Fibroblast of villous mesenchyme (primary cell): Measurements from ENCODE around the gene BST1. TPM values are rescaled to one million over a fixed set of nuclear protein-coding genes. Genes with fewer than 3 reads are reported as not detected.

Source experiments
- DNase-seq: peaks from one replicate; pipeline ENCODE4 v3.0.0-alpha.2; 2010; ENCODE audit warnings: low read depth
- H3K4me3 ChIP-seq: 2 replicates; pipeline ENCODE4 v1.5.1; 2011; ENCODE audit warnings: low read depth, mild to moderate bottlenecking, low read length
- total RNA-seq: library from RNA; depleted of rRNA; stranded (reverse); fragments of >200 nt; gene quantifications from 2 replicates; pipeline ENCODE4 v1.2.3, GENCODE V29; 2012
- TF ChIP-seq, protein P1 (sequence below): IDR thresholded peaks from 2 replicates; pipeline ENCODE4 v1.5.1; 2012; ENCODE audit warnings: low read depth, mild to moderate bottlenecking, low read length; ENCODE audit not compliant: insufficient read depth

Gene BST1
- total RNA-seq, 1 donor, result 19.9 TPM

DNA sequence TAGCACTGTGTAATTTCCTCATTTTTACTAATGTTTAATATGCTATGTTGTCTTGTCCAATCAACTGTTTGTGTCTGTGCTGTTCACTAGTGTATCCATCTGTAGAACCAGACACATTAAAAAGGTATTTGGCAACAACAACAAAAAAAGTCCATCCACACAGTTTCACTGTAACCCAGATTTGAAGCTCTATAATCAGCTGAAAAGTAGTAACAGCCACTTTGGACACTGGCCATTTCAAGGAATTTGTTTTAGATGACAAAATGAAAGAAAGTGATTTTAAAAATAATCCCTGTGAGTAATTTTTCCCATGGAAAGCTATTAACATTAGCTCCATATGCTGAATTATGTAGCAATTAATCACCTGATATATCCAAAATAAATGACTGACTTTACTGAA, 45.5 kb upstream of the BST1 start:
- DNase-seq, result peak; percentile 73
- H3K4me3 ChIP-seq, result no peak overlapping the region
- TF ChIP-seq, protein P1, sequence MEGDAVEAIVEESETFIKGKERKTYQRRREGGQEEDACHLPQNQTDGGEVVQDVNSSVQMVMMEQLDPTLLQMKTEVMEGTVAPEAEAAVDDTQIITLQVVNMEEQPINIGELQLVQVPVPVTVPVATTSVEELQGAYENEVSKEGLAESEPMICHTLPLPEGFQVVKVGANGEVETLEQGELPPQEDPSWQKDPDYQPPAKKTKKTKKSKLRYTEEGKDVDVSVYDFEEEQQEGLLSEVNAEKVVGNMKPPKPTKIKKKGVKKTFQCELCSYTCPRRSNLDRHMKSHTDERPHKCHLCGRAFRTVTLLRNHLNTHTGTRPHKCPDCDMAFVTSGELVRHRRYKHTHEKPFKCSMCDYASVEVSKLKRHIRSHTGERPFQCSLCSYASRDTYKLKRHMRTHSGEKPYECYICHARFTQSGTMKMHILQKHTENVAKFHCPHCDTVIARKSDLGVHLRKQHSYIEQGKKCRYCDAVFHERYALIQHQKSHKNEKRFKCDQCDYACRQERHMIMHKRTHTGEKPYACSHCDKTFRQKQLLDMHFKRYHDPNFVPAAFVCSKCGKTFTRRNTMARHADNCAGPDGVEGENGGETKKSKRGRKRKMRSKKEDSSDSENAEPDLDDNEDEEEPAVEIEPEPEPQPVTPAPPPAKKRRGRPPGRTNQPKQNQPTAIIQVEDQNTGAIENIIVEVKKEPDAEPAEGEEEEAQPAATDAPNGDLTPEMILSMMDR, result no peak

DNA sequence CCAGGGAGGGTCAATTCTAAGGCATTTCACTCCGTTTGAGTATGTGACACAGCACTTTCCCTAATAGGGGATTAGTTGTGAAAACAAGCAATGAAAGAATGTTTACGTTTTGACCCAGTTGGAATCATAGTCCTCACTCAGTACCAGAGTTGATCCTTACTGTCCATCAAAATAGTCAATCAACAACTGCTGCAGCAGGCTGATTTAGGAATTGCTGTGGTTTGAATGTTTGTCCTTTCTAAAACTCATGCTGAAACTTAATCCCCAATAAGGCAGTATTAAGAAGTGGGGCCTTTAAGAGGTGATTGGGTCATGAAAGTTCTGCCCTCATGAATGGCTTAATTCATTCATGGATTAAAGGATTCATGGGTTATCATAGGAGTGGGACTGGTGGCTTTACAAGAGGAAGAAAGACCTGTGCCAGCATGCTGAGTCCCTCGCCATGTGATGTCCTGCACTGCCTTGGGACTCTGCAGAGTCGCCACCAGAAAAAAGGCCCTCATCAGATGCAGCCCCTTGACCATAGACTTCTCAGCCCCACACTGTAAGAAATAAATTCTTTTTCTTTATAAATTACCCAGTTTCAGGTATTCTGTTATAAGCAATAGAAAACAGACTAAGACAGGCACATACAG, 44.6 kb upstream of the BST1 start:
- TF ChIP-seq, protein P1, result no peak
- no peak overlapping the region for H3K4me3 ChIP-seq
- no peak for DNase-seq

DNA sequence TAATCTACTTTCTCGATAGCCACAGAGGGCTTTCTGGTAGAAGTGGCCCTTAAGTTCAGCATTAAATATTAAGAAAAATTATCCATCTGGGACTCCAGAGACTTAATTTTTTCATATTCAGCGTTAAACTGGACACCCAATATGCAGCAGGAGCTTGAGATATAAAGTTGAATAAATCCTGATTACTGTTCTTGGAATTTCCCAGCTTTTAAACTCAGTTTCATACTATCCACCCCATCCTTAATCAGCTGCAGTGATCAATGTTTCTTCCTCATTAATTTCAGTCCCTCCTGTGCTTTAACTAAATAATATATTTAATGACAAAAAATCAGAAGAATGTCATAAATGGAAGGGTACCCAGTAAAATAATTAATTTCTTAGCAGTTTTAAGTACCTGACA, 44.1 kb upstream of the BST1 start:
- TF ChIP-seq, protein P1, result no peak
- no peak for DNase-seq
- no peak overlapping the region for H3K4me3 ChIP-seq

DNA sequence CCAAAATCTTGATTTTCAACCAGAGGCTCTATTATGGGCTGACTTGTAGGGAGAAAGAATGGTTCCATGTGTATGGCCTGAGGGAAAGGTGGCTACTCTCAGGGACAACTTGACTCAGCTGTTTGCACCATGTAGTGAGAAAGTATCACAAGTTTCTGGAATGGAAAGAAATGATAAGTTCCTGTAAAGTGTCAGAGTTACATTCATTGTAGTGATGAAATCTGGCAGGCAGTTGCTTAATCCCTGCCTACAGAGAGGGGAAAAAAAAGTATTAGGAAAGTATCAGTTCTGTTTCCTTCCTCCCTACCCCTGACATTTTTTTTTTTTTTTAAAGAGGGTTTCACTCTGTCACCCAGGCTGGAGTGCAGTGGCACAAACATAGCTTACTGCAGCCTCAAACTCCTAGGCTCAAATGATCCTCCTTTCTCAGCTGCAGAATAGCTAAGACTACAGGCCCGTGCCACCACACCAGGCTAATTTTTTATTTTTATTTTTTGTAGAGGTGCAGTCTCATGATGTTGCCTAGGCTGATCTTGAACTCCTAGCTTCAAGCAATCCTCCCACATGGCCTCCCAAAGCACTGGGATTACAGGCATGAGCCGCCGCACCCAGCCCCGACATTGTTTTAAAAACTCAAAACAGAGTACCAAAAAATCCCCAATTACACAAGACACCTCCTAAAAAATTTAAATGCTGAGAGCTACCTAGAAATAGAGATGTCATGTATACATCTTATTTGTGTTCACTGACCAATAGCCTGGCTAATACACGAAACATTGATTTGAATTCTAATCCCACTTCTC, 42.9 kb upstream of the BST1 start:
- no peak overlapping the region for H3K4me3 ChIP-seq
- peak; percentile 91 for DNase-seq
- TF ChIP-seq, protein P1, result no peak

DNA sequence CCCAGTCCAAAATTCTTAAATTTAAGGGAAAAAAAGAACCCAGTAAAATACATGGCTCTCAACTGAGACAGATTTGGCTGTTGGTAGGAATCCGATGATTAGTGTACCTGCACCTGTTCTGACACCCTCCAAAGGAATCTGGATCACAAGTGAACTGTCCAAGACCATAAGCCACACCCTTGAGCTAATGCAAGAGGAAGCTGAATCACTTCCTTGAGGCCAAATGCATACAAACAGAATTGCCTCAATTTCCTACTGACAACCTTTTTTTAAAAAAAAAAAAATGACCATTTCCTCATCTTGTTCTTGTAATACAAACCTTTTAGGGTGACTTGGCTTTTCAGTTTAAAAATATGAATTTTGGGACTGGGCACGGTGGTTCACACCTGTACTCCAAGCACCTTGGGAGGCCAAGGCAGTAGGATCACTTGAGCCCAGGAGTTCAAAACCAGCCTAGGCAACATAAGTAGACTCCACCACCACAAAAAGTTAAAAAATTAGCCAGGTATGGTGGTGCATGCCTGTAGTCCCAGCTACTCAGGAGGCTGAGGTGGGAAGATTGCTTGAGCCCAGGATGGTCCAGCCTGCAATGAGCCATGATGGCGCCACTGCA, 37.0 kb upstream of the BST1 start:
- no peak overlapping the region for H3K4me3 ChIP-seq
- TF ChIP-seq, protein P1, result no peak
- no peak for DNase-seq

DNA sequence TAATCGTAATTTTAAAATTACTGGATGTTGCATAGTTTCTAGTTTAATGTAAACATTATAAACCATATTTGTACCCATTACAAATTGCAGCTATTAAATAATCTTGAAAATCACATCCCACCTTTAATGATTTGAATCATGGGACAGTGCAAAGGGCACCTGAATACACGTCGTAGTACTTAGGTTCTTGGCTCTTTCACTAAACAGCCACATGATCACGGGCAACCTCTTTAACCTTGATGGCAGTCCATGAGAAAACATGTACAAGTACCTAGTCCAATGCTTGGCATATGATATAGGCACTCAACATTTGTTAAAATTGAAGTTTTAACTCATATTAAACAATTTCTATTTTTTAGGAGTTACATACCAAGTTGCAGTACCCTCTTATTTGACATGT, 35.9 kb upstream of the BST1 start:
- no peak for DNase-seq
- TF ChIP-seq, protein P1, result no peak
- H3K4me3 ChIP-seq, result no peak overlapping the region
